HG03060 (cell line): ENCODE data around the gene NRSN2.
"Not testable (repeated sequence)": the region's sequence is repeated elsewhere in the genome, so short reads cannot be mapped to it uniquely, and the experiment has no call there.

Experiments used
- ATAC-seq: cut with Tn5 transposase; IDR thresholded peaks from one replicate; pipeline ENCODE4 v1.9.1; 2021; ENCODE audit warnings: low read depth, moderate number of reproducible peaks; ENCODE audit not compliant: unreplicated experiment

Gene NRSN2

GRCh38 chr20:348972-349841 is 2.3 kb downstream of the NRSN2 start:
- no peak for ATAC-seq

- no peak for ATAC-seq
Measured at GRCh38 chr20:353166-353565, 6.3 kb downstream of the NRSN2 start.

- ATAC-seq: no peak
Measured at GRCh38 chr20:354298-354977, 7.5 kb downstream of the NRSN2 start.

GRCh38 chr20:356154-356553 is 9.2 kb downstream of the NRSN2 start:
- not testable (repeated sequence) for ATAC-seq

DNA sequence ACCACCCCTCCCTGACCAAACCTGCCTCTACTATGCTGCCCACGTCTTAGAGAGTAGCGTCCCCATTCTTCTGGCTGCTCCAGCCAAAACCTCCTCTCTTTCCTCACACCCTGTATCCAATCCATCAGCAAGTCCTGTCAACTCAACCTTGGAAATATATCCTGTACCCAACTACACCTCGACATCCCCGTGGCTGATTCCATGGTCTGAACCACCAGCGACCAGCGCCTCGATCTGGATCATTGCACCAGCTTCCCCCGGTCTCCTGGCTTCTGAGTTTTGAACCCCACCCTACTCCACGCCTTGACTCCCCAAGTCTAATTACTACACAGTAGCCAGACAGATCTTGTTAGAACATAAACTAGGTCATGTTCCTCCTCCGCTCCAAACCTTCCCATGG is 9.8 kb downstream of the NRSN2 start:
- ATAC-seq: no peak

GRCh38 chr20:358891-359555 is 12.1 kb downstream of the NRSN2 start:
- no peak for ATAC-seq

- no peak for ATAC-seq
Measured at GRCh38 chr20:361561-361960, 14.7 kb downstream of the NRSN2 start.

DNA sequence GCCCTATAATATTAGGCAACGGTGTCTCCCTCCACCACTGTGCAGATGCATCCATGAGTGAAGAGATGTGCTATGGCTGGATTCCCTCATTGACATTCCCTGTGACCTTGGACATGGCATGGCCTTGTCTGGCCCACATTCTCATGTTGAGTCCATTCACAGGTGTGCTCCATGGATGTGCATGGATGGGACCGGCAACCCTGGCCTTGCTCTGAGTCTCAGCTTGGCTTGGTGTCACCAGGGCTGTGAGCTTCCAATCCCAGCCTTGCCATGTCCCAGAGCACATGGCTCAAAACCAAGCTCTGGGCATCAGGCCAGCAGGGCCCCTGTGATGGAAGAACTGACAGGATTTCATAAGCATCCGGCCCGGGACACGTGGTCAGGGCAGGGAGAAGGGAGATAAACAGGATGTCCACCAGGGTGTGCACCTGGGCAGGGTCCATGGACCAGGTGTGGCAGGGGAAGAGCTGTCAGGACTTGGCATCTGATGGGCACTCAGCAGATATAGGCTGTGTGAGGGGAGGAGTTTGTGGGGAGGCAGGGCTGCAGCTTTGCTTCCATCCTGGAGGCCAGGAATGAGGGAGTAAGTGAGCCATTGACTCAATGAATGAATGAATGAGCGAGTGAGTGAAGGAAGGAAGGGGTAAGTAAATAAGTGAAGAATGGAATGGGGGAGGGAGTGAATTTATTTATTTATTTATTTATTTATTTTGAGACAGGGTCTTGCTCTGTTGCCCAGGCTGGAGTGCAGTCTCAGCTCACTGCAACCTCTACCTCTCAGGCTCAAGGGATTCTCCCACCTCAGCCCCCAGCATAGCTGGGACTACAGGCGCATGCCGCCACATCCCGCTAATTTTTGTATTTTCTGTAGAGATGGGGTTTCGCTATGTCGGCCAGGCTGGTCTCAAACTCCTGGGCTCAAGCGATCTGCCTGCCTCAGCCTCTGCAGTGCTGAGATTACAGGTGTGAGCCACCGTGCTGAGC is 15.7 kb downstream of the NRSN2 start:
- no peak for ATAC-seq

DNA sequence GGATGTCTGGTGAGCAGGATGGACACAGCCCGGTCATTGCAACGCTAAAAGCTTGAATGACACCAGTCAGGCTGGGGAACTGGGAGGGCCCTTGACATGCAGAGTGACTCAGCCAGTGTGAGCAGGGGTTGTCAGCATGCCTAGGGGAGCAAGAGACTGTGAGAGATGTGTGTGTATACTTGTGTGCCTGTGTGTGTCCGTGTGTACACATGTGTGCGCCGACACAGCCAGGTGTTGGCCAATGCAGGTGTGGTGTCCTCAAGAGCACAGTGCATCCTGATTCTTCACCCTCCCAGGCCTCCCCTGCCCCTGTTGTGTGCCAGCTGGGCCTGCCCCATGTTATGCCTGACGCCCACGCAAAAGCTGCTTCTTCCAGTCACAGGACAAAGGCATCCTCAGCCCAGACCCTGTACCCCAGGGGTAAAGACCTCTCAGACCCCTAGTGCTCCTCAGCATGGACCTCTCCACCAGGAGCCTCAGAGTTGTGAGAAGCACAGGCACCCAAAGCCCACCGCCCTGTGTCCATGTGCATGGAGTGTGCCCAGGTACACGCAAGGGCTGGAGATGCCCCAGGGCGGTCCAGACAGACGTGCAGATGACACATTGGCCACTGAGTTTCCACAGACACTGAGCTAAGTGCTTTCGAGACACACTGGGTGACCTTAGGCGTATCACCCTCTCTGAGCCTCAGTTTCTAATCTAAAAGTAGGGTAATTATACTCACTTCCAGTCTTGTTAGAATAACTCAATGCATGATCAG is 16.6 kb downstream of the NRSN2 start:
- ATAC-seq: no peak

GRCh38 chr20:364905-365794 is 18.2 kb downstream of the NRSN2 start:
- no peak for ATAC-seq

- no peak for ATAC-seq
Measured at GRCh38 chr20:366041-366718, 19.3 kb downstream of the NRSN2 start.

DNA sequence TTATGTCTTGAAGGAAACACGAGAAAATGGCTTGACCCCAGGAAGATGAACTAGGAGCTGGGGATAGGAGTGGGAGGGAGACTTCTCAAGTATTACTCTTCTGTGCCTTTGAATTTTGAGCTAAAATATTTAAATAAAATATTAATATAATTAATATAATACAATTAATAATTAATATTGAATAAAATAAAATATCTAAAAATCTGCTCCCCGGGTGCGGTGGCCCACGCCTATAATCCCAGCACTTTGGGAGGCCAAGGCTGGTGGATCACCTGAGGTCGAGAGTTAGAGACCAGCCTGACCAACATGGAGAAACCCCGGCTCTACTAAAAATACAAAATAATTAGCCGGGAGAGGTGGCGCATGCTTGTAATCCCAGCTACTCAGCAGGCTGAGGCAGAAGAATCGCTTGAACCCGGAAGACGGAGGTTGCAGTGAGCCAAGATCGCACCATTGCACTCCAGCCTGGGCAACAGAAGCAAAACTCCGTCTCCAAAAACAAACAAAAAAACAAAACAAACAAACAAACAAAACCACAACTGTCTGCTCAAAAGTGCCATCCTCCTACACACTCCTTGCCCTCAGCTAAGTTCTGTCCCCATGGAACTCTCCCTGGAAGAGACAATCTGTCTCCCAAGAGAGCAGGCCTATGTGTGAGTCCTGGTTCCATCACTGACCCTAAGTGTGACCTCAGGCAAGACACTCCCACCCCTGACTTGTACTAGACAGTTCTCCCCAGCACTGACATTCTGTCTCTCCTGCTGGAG is 20.0 kb downstream of the NRSN2 start:
- ATAC-seq: no peak

DNA sequence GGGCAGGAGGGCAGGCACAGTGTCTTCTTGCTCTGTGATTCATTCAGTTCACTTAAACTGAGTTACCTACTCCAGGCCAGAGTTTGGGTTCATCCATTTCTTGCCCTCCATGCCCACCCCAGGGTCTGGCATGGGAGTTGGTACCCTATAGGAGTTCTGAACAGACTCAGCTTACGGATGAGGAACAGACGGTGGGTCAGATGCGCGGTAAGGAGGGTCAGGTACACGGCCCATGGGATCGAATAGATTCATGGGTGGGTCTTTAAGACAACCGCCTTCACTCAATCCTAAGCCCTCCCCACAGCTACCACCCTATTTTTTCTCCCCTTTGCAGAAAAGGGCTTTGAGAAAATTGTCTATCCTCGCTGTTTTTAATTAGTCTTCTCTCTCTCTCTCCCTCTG is 20.6 kb downstream of the NRSN2 start:
- no peak for ATAC-seq

- ATAC-seq: no peak
Measured at GRCh38 chr20:368915-369314, 22.0 kb downstream of the NRSN2 start.

DNA sequence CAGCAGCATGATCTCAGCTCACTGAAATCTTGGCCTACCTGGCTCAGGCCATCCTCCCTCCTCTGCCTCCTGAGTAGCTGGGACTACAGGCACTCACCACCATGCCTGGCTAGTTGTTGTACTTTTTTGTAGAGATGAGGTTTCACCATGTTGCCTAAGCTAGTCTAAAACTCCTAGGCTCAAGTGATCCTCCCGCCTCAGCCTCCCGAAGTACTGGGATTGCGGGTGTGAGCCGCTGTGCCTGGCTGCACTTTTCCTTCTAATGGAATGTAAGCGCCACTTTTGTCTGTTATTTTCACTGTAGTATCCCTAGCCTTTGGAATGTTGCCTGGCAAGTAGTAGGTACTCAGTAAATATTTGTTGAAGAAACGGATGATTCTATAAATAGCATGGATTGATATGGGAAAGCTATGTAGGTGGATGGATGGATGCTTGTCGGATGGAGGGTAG is 23.3 kb downstream of the NRSN2 start:
- ATAC-seq: no peak

- ATAC-seq: no peak
Measured at GRCh38 chr20:370977-371754, 24.3 kb downstream of the NRSN2 start.
